HG02840 (cell line): ENCODE measurements around the gene HDAC4.
"Not testable (repeated sequence)": the region's sequence is repeated elsewhere in the genome, so short reads cannot be mapped to it uniquely, and the experiment has no call there.

ENCODE experiments used
- ATAC-seq: cut with Tn5 transposase; IDR thresholded peaks from one replicate; pipeline ENCODE4 v1.9.1; 2021; ENCODE audit warnings: mild to moderate bottlenecking, moderate library complexity, moderate number of reproducible peaks; ENCODE audit not compliant: unreplicated experiment, low FRiP score

Gene HDAC4

DNA sequence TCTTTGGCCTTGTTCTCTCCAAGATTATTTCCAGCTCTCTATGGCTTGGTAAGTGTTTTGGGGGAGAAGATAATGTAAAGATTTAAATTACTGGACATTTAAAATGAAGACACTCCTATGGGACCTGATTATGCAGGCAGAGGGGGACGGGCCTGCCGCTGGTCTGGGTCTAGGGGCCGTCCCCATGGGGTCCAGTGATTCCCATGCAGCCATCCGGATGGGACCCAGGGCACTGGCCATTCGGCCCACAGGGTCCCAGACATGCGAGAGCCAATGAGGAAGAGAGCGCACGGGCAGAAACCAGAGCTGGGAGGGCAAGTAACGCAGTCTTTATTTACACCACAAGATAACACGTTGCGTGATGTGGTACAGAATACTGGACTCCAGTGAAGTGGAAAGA lies 353.0 kb downstream of the HDAC4 start:
- ATAC-seq: no peak

DNA sequence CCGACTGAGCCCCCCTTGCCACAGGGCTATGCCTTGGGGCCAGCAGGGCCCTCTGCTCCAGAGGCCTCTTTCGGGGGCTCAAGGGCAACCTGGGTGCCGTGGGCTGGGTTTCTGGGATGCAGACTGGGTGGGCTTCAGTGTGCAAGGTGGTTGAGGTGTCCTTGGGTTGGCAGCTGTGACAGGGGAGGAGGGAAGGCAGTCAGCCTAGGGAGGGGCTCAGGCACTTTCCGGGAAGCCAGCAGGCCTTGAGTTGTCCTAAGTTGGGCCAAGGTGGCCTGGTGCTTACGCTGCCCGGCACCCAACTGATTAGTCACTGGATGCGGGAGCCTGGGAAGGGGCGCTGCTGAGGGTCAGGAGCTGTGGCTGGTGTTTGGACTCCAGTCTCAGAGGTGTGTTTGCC lies 353.4 kb downstream of the HDAC4 start:
- no peak for ATAC-seq

DNA sequence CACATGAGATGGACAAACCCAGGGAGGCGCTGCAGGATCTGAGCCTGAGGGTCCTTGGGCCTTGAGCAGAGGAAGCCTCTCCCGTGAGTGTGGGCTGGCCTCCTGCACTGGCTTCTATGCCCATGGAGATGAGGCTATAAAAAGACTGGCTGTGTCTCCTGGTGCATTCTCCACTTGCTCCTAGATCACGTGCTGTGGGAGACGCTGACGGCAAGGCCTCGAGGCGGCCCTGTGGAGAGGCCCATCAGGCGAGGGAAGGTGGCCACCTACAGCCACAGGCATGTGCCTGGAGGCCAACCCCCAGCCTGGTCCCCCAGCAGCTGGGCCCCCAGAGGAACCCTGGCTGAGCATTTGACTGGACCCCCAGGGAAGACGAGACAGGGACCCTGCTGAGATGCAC lies 354.0 kb downstream of the HDAC4 start:
- no peak for ATAC-seq

DNA sequence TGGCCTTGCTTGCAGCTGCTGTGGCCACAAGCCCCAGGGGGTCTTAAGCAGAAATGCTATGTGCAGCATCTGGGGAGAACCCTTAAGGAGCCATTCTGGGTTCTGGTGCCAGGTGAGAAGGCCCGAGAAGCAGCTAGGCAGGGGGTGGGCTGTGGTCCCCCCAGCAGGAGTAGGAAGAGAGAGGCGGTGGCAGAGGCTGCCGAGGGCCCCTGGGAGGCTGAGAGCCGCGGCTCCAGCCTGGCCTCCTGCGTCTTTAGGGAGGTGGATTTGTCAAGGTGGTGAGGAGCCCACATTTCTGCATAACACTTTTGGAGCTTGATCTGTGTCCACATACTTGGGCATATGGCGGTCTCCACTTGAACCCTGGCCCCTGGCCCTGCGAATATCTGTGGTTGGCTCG lies 356.5 kb downstream of the HDAC4 start:
- no peak for ATAC-seq

DNA sequence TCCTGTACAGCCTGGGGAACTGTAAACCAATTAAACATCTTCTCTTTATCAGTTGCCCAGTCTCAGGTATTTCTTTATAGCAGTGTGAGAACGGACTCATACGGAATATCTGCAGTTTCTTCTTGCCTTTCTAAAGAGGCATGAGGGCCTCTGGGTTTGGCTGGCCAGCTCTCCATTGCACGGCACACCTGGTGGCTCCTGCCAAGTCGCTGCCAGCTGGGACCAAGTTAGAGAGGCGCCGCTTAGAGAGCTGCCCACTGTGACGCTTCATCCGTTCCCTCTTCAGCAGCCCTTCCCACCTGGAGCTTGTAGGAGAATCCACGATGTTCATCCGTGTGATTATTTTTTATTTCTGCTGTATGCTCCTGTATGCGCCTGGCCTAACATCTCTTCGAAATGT lies 357.5 kb downstream of the HDAC4 start:
- ATAC-seq: no peak

DNA sequence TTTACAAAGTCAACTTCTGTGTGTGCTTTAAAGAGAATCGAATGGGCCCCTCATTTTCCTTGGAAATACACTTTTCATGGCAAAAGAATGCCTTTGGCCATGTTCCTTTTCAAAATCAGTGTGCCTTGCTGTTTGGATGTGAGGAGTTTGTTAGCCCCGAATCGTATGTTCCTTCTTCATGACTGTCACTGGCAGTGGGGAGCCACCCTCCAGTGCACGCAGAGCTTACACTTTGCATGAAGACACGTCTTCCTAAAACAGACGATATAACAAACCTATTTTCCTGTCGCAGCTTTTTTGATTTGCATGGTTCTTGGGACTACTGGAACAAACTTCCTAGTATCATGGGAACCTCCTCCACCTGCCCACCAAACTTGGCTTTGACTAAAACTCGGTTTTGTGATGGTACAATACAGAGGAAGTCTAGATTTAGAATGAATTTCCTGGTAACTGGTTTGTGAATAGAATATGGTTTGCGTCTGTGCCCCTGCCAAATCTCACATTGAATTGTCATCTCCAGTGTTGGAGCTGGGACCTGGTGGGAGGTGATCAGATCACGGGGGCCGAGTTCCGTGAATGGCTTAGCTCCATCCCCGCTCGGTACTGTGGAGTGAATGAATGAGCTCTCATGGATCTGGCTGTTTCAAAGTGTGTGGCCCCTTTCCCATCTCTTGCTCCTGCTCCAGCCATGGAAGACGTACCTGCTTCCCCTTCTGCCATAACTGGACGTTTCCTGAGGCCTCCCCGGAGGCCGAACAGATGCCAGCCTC lies 358.1 kb downstream of the HDAC4 start:
- ATAC-seq: no peak

DNA sequence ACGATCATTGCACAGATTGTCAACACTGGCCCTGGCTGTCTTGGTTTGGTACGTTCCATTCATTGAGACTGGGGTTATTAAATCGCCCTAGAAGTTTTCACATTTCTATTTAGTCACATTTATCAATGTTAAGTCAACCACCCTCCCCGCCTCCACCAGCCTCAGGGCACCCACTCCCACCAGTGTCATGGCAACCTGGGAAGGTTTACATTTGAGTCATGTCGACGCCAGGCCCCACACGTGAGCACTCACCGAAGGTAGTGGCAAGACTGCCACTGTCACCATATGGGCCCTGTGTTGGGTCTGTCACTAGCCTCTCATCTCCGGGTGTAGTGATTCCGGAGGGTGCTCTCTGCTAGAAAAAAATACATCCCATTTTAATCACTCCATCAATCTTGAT lies 358.8 kb downstream of the HDAC4 start:
- ATAC-seq: no peak

DNA sequence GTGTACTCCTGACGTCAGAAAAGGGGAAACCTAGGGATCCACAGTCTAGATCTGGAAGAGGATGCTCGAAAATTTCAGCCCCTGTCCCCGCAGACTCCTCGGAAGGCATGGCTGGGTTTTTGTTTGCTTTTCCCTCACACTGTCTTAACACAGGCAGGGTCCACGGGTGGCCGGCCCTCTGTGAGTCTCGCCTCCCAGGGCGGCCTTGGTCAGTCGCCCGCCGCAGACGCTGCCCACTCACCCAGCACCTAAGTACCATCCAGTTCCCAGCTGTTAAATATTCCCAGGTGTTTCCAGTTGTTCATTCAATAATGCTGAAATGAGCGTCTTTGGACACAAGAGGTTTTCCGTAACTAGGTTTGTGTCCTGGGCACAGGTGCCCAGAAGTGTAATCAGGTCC lies 359.8 kb downstream of the HDAC4 start:
- ATAC-seq: no peak

DNA sequence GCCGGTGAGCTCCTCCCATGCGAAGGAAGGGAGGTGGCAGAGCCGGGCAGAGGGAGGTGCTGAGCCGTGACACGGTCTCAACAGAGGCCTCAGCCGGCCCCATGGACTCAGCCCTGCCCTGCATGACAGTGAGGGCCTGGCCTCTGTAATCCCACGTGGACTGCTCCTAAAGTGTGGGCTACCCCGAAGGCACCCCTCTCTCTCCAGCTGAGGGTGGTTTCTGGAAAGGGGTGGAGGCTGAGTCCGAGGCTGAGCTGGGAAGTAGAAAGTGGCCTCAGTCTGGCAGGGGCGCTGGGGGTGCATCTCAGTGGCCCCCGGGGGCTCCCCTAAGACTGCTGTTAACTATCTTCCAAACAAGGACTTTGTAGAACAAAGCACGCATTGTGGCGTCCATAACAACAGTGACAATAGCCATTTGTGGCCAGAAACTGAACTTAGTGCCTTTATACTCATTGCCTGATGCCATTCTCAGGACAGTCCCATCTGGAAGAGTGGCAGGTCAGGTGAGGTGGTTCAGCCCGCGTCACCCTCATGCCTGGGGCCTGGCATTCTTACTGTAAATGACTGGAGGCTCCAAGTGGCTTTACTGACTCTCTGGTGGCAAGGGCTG lies 360.6 kb downstream of the HDAC4 start:
- no peak for ATAC-seq

DNA sequence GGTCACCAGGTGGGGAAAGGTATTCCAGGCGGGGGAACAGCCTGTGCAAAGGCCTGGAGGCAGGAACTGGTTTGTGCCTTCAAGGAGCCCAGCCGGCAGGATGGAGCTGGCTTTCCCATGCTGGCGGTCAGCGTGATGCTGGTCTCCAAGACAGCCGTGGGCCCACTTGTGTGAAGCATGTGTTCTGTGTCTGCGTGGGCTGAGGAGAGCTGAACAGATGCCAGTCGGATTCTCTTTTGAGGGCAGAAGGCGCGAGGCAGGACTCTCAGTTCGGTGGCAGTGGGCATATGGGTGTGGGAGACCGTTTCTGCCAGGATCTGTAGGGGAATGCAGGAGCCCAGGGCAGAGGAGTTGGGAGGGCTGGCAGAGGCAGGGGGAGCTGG lies 361.4 kb downstream of the HDAC4 start:
- no peak for ATAC-seq

DNA sequence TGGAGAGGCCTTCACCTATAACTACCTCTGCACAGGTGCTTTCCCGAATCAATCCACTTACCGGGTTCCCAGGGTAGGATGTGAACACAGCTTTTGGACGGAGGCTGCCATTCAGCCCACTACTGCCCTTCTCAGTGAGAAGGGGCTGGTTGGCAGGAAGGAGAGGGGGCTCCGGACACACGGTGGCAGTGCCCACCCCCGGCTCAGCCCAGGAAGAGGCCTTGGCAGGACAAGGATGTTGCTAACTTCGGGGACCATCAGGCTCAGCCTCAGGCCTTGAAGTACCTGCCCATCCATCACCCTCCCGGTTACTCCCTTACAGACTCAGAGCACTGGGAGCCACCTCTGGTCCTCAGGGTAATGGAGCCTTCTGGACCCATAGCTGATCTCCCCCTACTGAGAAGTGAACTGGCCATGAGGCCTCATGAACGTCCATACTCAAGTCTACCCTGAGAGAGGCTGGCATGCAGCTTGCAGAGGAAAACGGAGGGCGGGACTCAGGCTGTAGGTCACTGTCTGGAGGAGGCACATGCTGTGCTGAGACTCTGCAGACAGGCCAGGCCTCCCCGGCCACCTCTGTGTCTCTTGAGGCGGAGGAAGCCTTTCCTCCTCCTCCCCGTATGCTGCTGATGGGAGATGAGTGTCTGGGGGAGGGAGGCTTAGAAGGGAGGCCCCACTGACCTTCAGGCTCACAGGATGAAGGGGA lies 361.9 kb downstream of the HDAC4 start:
- ATAC-seq: no peak

DNA sequence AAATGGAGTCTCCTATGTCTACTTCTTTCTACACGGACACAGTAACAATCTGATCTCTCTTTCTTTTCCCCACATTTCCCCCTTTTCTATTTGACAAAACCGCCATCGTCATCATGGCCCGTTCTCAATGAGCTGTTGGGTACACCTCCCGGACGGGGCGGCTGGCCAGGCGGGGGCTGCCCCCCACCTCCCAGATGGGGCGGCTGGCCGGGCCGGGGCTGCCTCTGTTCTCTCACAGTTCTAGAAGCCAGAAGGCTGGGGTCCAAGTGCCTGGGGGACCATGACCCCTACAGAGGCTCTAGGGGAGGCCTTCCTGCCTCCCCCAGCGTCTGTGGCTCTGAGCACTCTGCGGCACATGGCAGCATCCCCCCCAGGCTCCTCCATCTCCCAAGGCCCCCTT lies 362.5 kb downstream of the HDAC4 start:
- not testable (repeated sequence) for ATAC-seq

DNA sequence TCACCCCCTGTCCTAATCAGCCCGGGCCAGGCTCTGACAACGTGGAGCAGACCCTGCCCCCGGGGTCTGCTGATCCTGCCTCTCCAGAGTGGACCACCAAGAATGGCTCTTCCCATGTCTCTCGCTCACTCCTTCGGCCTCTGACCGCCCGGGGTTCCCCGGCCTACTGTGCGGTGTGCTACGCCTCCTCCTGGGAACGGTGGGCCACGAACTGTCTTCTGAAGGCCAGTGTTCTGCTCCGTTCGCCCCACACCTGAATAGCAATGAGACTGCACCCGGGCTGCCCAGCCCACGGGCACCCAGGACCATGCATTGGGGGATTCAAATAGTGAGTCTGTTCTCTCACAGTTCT lies 363.3 kb downstream of the HDAC4 start:
- ATAC-seq: no peak

DNA sequence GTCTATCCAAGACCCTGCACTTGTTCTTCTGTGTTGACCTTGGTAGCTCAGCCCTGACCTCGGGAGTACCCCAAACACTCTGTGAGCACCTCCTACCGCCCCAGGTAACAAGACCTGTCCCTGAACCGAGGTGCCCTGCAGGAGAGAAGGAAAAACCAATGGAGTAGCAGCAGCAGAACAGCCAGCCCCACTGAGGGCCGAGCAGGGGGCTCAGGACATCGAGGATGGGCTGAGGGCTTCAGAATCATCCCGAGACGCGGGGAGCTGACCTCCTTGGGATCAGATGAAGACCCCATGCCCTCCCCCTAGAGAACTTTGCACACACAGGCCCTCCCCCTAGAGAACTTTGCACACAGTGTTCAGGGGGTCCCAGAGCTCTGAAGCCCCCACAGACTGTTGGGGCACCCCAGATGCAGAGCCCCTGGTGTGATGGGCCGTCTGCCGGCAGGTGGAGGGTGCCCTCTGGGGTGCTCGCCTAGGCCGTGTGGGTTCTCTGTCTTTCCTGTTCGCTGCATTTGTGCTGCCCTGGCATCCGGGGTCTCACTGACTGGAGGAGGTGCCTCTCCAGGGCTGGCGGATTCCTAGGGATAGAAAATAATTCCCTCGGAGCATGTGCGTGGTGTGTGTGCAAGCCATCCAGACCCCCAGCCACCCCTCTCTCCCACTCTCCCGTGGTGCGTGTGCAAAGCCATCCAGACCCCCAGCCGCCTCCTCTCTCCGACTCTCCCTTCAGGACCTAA lies 363.8 kb downstream of the HDAC4 start:
- no peak for ATAC-seq

DNA sequence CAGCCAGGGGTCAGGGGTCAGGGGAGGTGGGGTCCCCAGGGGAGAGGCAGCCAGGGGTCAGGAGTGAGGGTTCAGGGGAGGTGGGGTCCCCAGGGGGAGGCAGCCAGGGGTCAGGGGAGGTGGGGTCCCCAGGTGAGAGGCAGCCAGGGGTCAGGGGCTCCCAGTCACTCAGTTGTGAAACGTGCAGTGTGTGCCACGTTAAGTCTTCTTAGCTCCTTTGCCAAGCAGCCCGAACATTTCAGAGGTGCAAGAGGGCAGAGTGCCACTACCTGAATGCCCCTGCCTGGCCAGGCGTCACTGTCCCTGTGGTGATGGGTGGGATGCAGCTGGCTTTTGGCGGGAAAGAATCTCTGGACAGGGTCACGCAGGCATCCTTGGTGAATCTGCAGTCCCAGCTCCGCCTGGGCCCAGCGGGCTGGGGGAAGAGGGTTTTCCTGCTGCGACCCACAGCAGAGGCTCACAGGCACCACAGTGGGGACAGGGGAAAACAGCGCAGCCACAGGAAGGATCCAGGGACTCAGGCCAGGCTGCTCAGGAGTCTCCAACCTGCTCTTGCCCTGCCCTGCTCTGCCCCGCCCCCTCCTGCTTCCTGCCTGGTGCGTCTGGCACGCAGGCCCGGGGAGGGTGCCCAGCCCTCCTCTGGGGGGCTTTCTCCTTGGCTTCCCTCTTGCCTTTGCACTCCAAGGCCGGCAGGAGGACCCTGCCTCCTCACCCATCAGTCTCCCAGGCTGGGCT lies 364.7 kb downstream of the HDAC4 start:
- ATAC-seq: no peak

DNA sequence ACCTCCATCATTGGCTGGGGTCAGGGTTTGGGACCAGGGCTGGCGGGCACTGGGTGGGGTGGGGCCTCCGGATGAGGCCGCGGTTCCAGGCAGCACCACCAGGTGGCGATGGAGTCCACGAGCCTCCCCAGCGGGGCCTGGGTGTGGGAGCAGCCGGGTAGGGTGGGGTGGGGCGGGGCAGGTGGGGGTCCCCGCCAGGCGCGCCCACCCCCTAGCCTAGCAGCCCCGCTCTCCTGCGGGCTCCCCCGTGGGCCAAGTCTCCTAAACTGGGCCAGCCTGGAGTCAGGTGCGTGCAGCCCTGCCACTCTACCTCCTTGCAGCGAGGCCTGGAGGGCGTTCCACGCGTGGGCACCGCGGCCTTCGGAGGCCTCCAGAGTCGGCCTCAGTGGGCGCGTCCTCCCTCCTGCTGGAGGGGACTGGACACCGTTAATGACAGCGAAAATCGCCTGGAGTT lies 365.4 kb downstream of the HDAC4 start:
- no peak for ATAC-seq

DNA sequence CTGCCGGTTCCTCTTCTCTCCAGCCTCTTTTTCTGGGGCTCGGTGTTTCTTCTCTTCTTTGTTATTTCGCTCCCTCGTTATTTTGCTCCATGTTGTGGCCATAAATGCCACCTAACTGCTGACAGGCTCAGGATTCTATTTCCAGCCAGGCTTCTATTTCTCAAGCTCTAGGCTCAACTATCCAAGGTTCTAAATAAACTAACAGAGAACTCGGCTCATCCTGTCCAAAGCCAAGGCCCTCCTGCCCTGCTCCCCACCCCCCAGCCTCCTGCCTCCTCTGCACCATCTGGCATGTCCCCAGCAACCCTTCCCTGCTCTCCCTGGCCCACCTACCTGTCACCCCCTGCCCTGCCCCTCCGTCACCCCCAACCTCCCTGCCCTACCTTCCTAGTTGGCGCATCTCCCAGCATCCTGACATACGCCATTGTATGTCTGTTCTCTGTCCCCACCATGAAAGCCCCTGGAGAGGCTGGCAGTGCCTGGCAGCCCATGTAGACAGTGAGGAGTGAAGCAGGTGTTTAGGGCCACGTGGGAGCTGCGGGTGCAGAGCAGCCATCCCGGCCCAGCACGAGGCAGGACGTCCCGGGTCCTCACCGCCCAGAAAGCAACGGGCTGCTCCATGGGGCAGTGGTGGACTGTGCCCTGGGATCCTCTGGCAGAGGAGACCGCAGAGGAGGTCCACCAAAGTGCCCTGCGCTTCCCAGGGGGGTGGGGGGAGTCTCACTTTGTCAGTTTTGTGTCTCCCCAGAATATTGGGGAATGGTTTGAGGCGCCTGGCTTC lies 366.1 kb downstream of the HDAC4 start:
- no peak for ATAC-seq

DNA sequence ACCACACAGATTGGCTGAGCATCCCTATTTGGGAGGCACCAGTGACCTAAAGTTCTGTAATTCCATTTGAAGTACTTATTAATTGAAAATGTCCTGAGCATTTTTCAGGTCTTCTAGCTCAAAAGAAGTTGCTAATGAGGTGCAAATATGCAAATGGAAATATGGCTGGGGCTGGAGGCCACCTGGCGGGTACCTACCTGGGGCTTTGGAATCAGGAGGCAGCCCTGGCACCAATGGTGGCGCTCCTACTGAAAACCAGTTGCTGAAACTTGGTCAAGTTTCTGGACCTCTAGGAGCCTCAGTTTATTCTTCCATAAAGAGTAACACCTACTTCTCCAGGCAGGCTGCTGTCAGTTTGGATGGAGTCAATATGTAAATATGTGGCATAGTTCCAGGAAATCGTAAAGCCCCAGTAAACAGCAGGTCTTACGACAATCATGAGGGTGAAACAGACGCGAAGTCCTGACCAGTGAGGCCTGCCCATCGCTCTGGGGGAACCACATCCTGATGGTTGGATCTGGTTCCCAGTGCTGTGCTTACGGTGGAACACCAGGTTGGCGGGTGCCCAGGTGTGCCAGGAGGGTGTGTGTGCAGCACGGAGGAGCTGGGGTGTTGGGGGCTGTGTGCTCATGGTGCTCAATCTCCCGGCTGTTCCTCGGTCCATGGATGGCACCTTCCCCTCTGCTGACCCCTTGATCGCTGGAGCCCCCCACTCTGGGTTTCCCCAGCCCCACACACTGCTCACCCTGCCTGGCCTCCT lies 366.8 kb downstream of the HDAC4 start:
- no peak for ATAC-seq

DNA sequence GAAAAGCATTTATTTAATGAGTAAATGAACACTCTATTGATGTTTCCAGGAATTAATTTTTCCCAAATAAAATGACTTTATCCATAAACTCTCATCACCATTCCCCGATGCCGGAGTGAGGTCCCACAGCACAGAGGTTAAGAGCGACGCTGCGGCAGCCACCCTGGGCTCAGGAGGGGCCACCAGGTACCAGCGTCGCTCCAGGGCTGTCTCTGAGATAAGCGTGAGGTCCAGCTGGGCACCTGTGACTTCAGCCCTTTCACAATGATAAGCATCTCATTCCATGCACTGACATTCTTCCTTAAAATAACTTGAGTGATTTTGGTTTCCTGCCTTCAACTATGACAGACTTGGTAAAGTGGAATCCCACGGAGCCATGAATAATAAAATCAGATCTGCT lies 370.9 kb downstream of the HDAC4 start:
- ATAC-seq: no peak
